HG03354 (cell line): ENCODE measurements around the gene MERTK.
"Not testable (repeated sequence)": the region's sequence is repeated elsewhere in the genome, so short reads cannot be mapped to it uniquely, and the experiment has no call there.

Experiments used
- ATAC-seq: cut with Tn5 transposase; IDR thresholded peaks from one replicate; pipeline ENCODE4 v1.9.1; 2021; ENCODE audit warnings: mild to moderate bottlenecking; ENCODE audit not compliant: unreplicated experiment, poor library complexity, severe bottlenecking

The MERTK gene

DNA sequence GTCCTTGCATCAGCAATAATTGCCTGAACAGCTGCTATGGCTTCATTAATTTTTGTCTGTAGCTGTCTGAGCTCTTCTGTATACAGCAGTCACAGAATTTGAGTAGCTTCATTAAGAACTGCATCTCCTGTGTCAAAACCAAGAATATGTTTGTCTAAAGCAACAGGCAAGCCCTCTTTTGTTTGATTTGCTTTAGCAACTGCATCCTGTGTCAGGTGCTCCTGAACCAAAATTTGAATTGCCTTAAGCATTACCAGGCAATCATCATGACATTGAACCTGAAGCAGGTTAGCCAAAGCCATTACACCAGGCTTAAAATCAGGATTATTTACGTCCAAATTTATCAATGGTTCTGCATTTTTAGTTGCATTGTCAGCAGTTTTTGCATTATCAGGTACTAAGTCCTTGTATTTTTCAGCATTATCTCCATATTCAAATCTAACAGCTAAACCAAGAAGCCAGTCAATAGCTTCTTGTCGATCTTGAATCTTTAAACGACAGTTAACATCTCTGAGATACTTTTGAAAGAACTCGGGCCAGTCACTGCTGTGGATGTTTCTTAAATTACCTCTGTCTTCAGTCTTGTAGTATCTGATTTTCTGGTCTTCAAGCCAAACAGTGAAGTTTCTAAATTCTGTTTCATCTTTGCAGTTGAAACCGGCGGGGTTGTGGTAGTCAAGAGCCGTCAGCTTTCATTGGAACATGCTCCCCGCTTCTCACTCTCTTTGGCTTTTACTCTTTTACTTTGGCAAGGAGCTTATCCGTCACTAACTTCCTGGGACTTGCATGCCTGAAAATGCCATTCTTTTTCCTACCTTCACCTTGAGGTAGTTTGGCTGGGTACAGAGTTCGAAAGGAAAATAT, 42.2 kb downstream of the MERTK start:
- no peak for ATAC-seq

DNA sequence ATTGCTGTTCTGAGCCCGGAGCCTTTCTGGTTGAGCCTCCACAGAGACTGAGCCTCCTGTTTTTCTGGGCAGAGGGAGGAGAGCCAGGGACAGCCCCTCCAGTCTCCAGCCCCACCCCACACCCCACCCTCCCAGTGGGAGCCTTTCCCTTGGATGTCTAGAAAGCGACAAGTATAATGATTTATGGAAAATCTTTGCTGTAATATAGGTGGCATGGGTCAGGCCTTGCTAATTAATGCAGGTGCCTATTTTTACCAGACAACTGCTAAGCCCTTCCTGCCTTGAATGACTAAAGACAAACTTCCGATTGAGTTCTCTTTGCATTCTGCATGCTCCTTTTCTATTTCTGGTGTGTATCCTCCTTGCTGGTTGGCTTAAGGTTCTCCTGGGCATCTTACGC, 43.1 kb downstream of the MERTK start:
- ATAC-seq, result no peak

DNA sequence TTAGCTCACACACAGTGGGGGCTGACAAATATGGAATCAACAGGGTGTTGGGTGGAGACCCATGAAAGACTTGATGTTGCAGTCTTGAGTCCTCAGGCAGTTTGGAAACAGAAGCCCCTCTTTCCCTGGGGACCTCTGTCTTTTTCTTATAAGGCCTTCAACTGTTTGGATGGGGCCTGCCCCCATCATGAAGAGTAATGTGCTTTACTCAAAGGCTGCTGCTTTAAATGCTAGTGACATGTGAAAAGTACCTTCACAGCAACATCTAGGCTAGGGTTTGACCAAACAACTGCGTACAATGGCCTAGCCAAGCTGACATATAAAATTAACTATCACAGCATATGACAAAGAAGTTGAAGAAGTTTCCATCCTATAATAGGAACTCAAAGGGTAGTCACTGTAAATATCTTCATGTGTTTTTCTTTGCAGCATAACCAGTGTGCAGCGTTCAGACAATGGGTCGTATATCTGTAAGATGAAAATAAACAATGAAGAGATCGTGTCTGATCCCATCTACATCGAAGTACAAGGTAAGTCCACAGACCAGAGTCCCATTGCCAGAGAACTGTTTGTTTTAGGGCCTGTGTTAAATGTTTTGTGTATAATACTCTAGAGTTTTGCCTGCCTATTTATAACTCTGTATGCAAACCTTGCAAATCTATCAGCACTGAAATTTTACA, 46.3 kb downstream of the MERTK start:
- ATAC-seq, result no peak

DNA sequence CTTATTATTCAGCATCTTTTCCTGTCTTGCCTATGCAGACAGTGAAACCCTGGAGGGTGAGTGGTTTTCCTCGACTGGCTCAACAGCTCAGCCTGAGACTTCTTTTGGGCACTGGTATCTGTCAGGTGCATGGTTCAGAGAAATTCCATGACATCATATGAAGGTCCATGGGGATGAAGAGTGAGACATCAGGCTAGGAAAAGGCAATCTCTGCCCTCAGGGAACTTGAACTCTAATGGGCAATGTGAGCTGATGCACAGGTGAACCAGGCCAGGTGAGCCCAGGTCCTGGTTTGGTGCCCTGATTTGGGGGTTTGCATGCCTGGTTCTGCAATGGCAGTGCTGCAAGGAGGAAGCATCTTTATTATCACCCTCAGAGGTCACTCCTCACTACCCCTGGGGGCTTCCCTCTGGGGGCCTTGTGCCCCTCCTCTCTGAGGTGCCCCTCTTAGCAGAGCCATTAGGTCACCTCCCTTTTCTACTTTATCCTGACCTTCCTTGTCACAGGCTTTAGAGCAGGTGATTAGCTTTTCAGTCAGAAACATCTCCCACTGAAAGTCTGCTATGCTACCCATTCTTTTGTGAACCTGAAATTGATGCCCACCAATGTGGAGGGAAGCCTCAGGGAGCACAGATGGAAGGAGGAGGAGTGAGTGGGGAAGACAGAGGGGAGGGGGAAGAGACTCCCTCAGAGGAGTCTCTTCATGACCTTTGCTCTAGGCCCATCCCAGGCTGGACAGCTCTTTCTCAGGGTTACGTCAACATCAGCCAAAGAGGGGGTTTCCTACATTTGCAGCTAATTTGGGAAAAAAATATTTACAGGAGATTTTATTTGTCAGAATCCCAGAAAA, 47.3 kb downstream of the MERTK start:
- ATAC-seq, result no peak

DNA sequence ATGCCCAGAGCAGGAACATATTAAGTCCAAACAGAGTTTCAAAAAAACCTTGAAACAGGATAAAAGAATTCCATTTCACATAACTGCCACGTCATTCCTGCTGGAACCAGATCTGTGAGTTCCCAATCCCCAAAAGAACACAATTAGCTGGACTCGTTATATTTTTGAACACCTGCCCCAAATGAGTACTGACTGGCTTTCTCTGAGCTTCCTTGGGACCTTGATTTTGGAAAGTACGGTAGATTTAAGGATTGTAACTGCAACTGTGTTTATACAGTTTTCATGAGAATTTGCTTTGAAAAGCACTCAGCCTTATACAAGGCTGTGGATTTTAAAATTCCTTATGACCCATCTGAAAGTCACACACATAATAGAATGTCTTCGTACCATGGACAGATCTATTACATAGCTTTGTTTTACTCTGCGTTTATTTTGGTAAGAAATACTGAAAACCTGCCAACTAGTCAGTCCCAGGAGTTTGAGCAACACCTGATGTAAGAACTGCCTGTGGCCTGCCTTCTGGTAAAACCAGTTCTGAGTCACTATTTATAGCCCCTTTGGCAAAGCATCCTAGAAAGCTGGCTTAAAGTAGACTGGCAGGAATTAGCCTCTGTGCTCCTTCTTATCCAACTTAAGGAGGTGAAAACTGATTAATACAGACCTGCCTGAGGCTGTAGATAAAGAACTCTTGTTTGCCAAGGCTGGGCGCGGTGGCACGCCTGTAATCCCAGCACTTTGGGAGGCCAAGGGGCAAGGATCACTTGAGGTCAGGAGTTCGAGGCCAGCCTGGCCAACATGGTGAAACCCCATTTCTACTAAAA, 48.1 kb downstream of the MERTK start:
- no peak for ATAC-seq

DNA sequence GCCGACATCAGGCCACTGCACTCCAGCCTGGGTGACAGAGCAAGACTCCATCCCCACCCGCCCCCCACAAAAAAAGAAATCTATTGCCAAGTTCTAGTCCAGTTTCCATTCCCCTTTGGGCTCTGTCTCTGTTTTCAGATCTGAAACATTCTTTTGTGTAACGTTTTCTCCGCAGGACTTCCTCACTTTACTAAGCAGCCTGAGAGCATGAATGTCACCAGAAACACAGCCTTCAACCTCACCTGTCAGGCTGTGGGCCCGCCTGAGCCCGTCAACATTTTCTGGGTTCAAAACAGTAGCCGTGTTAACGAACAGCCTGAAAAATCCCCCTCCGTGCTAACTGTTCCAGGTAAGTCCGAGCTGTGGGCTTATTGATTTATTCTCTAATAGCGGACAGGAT, 48.8 kb downstream of the MERTK start:
- no peak for ATAC-seq

DNA sequence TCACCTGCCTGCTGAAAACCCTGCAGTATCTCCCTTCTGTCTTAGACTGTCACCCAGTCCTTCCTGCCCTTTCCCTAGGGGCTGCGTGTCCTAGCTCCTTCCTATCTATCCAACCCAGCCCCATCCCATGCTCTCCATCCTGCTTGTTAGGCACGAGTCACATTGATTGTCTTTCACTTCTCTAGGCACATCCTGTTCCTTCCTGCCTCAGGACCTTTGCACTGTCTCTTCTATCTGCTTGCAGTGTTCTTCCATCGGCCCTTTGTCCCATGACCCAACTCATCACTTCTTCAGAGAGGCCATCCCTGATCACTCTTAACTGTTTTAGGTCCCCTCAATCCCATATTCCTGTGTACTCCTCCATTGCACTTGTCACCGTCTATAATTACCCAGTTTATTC, 50.4 kb downstream of the MERTK start:
- ATAC-seq, result no peak

DNA sequence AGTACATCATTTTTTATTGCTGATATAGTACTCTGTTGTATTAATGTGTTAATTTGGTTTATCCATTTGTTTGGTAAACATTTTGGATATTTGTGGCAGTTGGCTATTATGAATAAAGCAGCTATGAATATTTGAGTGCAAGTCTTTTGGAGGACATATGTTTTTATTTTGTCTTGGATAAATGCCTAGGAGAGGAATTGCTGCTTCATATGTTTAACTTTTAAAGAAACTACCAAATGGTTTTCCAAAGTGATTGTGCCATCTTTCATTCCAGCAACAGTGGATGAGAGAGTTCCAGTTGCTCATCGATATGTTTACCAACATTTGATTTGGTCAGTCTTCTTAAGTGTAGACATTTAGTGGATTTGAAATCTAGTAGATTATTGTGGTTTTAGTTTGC, 51.8 kb downstream of the MERTK start:
- no peak for ATAC-seq

DNA sequence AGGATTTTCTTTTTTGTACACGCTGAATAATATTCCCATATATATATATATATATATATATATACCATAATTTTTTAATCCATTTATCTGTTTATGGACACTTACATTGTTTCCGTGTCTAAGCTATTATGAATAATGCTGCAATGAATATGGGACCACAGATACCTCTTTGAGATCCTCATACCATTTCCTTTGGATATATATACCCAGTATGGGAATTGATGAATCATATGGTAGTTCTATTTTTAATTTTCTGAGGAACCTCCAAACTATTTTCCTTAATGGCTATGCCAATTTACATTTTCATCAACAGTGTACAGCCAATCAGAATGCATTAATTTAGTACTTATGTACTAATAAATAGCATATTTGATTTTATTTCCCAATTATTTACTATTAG, 53.1 kb downstream of the MERTK start:
- ATAC-seq, result no peak

DNA sequence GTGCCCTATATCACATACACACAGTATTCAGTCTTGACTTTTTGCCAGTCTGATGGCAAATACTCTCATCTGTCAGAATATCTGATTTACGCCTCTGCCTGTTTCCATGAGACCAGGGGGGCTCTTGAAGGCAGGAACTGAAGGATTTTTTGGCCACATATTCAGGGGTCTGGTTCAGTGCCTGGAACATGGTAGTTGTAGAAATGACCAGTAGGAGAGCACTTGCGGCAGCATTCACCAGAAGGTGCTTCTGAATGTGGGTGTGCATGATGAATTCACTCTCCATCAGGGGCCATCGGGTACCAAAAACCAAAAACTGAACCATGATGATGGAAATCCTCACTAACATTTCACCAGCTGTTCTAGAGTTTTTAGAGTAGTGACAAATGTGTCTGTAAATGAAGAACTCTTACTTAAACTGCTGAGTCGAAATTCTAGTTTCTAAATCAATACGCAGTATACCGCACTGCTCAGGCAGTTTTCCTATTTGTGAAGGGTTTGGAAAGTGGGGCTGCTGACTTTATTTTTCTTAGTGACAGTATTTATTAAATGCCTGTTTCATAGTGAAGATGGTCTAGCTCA, 54.6 kb downstream of the MERTK start:
- ATAC-seq, result no peak

DNA sequence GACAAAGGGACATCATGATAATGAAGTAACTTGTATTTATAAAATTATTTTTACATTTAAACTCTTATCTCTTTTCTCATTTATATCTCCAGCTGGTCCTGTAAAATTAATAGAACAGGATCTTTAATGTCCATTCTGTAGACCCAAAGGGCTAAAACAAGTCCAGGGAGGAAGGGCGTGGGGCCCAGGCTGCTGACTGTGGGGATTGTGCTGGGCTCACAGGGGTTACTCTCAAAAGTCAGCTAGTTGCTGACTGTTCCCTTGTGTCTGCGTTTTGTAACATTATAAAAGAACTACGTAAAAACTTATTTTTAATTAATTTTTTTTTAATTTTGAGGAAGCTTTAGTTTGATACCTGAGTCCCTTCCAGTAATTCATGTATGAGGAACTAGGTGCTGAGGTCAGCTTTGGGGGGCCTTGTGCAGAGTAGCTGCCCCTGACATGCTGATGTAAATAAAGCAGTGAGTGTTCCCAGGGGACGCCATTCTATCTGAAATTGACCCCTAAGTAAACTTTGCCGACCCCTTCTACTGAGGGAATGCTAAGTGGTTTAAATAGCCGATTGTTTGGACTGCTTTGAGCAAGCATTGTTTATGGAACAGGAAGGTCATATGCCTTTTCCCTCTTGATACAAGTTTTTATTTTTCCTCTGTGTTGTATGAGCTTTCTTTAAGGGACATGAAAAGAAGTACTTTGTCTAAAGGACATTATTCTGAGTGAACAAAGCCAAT, 56.4 kb downstream of the MERTK start:
- ATAC-seq, result no peak

DNA sequence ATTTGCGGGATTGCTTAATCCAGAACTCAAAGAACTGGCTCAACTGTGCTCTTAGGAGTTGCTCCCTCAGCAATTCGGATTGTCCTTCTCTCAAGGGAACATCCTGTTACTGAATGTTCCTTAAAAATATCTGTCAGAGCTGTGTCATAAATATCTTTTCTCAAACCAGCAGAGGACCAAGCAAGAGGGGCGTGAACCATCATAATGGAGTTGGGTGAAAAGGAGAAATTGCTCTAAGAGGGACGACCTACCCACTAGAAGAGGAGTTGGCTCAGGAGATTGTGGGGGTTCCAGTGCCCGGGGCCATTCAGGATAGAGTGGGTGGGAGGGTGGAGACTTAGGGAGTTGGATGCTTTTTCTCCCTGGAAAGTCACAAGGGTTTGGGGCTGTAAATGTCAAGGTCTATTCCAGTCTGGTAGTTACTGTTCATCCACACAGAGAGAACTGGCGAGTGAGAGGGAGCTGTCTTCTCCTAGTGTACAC, 59.5 kb downstream of the MERTK start:
- ATAC-seq, result no peak

DNA sequence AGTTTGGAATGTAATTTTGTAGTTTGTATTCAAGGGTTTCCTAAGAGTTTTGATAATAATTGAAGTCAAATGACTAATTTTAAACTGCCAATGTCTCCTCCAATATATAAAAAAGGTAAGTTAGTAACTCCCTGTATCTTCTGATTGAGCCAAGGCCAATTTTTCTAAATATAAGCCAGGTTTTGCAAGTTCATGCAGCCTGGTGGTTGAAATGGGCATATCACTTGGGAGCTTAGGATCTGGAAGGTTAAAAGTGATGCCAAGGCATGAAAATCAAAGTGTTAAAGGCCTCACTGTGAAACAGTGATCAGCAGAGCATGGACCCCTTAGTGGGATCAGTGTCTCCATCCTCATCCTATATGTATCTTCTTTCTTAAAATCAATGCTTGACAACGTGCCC, 60.5 kb downstream of the MERTK start:
- no peak for ATAC-seq

DNA sequence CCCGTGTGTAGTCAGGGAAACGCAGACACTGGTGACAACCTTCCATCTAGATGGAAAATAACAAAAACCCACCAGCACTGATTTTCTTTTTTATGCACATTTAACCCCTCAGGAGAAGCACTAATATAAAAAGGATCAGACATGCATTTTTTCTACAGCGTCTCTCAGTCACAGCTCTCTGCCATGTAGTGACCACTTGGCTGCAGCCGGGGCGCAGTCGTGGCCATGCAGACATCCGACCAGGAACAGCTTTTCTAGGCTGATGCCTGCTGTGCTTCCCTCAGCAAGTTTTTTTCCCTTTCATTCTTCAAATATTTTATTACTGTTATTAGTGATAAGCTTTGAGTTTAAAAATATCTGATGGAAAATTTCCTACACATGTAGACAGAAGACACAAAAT, 63.3 kb downstream of the MERTK start:
- no peak for ATAC-seq

DNA sequence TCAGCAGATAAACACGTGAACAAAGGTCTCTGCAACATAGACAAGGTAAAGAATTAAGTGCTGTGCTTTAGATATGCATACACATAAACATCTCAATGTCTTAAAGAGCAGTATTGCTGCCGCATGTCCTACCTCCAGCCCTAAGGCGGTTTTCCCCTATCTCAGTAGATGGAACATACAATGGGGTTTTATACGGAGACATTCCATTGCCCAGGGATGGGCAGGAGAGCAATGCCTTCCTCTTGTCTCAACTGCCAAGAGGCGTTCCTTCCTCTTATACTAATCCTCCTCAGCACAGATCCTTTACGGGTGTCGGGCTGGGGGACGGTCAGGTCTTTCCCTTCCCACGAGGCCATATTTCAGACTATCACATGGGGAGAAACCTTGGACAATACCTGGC, 64.7 kb downstream of the MERTK start:
- ATAC-seq, result not testable (repeated sequence)

DNA sequence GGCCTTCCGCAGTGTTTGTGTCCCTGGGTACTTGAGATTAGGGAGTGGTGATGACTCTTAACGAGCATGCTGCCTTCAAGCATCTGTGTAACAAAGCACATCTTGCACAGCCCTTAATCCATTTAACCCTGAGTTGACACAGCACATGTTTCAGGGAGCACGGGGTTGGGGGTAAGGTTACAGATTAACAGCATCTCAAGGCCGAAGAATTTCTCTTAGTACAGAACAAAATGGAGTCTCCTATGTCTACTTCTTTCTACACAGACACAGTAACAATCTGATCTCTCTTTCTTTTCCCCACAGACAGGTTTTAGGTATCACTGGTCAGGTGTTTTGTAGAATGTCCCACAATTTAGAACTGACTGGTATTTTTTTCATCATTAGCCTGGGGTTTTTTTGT, 65.1 kb downstream of the MERTK start:
- ATAC-seq, result not testable (repeated sequence)

DNA sequence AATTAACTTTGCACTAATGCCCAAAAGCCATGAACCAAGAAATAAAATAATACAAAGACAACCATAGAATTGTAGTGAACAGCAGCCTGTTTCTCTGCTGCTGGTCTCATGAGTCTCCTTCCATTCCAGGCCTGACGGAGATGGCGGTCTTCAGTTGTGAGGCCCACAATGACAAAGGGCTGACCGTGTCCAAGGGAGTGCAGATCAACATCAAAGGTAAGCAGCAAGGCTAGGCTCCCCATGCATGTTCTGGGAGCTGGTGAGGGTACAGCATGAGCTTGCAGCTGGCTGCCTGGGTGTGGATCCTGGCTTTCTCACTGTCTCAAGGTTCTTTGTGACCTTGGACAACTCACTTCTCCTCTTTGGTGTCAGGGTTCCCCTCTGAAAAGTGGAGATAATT, 66.7 kb downstream of the MERTK start:
- no peak for ATAC-seq

DNA sequence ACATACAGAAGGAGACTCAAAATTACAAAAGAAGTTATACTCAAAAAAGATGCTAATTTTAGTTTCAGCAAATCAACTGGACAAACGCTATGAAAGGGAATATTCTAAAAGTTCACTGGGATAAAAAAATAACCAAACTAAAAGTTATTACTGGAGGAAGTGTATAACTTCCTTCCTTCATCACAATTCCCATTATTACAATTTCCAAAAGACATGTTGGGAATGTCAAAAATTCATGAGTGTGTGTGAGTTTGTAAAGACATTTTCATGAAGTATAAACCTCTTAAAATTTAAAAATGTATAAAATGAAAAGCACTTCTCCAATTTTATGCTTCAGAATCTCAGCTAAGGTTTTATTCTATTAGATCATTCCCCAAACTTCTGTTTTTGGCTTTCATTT, 67.8 kb downstream of the MERTK start:
- no peak for ATAC-seq

DNA sequence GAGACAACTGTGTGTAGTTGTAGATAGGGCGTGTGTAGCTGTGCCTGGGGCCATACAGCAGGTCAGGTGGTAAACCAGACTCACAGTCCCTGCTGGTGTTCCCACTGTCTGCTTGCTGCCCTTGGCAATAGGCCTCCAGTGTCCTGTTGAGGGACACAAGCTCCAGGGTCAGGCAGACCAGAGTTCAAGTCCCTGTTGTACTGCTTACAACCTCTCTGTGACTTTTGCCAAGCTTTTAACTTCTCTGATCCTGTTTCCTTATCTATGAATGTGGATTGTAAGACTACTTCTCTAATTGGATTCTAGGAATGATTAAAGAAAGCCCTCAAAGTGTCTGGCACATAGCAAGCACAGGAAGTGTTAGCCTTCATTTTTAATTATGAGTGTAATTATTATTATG, 68.6 kb downstream of the MERTK start:
- no peak for ATAC-seq
